Measurements from ENCODE around the gene PTH1R.
A peak's percentile ranks its signal among the peaks of the same experiment; 100 is the strongest.
"Not testable (repeated sequence)": the region's sequence is repeated elsewhere in the genome, so short reads cannot be mapped to it uniquely, and the experiment has no call there.

Gene PTH1R

DNA sequence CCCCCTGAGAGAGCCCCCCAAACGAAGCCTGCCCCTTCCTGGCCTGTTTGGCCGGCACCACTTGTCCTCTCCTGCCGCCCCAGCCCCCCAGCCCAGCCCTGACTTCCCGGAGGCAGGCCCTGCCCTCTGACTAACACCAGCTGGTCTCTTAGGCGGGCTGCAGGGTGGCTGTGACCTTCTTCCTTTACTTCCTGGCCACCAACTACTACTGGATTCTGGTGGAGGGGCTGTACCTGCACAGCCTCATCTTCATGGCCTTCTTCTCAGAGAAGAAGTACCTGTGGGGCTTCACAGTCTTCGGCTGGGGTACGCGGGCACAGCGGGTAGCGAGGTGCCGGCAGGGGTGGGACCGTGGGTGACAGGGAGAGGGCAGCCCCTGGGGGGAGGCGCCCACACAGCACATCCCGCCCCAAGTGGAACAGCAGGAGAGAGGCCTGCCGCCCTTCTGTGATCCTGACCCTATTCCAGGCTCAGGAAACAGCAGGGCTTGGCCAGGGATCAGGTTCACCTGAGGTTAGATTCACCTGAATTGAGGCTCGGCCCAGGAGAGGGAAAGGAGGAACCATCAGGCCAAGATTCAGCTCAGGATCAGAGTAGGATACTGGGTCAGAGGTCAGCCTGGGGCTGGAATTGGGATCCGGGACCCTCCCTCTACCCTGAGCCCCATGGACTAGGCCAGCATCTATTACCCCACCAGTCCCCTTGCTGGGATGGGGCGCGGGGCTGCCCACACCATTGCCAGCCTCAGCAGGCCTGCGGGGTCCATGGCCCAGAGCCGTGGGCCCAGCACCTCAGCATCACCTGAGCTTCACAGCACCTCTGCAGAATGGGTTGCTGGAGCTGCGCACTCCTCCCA is 21.9 kb downstream of the PTH1R start:
- DNase-seq (ENCODE audit: low spot score): no peak

DNA sequence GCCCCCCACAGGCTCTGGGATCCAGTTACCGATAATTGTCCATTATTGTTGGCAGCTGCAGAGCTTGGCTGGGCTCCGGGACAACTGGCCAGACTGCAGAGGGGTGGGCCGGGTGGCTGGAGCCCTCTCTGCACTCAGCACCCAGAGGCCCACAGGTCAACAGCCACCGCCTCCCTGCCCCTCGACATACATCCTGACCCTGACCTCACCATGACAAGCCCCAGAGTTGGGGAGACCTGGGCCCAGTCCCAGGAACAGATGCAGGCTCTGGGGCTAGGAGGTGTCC is 22.4 kb downstream of the PTH1R start:
- DNase-seq (ENCODE audit: low spot score): no peak

DNA sequence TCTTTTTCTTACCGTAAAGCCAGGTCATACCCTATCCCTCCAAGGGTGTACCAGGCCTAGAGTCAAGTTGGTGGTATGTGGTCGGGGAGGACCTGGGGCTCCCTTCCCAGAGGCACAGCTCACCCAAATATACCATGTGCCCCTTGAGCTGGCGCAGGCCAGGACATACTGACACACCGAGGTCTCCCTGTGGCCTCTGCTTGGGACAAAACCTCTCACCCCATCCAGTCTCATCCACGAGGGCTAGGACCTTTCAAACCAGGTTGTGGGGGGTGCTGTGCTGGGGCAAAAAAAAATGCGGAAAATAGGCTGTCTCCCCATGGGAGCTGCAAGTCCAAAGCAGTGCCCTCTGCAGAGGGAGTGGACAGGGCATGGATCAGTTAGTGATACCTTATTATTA is 22.8 kb downstream of the PTH1R start:
- no peak for DNase-seq (ENCODE audit: low spot score)

DNA sequence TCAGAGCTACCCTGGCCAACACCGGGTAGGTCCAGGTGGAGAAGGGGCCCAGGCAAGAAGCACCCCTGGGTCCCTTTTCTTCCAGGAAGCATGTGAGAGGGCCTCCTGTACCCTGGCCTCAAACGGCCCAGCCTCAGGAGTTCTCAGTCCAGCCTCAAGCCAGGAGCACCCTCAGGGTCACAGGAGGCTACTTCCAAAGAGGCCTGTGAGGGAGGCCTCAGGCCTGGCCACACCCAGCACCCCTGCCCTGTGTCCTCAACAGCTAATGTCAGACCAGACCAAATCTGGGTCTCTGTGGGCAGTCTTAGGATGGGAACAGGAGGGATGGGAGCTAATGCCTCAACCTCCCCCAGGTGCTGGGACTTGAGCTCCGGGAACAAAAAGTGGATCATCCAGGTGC is 23.5 kb downstream of the PTH1R start:
- no peak for DNase-seq (ENCODE audit: low spot score)

DNA sequence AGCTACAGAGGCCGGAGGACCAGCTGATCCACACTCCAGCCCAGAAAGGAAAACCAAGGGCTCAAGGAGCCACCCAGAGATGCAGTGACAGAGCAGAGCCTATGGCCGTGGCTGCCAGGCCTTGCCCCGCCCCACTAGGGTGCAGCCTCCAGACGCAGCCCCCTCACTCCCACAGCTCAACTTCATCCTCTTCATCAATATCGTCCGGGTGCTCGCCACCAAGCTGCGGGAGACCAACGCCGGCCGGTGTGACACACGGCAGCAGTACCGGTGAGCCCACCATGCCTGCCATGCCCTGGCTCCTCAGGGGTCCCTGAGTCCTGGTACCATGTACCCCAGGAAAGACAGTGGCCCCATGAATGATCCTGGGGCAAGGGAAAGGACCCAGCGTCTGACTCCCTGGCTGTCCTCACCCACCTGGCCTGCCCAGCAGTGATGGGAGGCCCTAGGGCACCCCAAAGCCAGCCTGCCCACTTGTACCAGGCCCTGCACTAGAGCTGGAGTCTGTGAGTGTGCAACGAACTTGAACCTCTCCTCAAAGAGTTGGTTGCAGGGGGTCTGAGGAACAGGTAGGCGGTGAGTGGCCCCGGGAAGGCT is 24.2 kb downstream of the PTH1R start:
- DNase-seq (ENCODE audit: low spot score): no peak

DNA sequence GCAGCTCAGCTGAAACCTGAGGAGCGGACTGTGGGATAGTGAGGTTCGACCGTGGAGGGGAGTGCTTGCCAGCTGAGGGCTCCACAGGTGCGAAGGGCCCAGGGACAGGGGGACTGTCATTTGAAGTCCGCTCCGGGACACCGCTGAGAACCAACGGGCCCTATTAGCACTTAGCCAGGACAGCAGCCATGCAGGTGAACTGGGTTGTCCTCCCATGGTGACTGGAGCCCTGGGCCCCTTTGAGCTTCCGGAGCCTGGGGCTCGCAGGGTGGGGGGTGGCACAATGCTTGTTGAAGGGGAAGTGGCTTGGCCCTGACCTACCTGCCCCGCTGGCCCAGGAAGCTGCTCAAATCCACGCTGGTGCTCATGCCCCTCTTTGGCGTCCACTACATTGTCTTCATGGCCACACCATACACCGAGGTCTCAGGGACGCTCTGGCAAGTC is 24.7 kb downstream of the PTH1R start:
- DNase-seq (ENCODE audit: low spot score): no peak

DNA sequence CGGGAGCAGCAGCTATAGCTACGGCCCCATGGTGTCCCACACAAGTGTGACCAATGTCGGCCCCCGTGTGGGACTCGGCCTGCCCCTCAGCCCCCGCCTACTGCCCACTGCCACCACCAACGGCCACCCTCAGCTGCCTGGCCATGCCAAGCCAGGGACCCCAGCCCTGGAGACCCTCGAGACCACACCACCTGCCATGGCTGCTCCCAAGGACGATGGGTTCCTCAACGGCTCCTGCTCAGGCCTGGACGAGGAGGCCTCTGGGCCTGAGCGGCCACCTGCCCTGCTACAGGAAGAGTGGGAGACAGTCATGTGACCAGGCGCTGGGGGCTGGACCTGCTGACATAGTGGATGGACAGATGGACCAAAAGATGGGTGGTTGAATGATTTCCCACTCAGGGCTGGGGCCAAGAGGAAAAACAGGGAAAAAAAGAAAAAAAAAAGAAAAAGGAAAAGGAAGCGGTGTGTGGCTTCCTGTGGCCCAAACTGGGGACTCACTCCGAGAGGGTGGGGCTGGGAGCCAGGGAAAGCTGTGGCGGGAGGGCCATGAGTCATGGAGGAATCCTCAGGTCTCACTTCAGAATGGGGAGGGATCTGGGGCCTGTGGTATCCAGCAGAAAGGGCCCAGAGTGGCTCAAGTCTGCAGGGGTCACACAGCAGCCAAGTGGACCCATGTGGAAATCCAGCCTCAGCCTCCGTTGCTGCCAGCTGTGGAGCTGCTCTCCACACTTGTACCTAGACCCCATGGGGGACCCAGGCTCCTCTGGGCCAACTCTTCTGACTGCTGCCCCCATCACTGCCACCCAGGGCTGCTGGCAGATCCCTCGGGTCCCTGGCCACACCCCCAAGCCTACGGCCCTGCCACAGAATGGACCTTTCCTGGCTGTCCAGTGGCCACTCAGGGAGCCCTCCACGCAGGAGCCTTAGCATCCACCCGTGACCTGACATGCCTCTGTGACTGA is 26.1 kb downstream of the PTH1R start:
- DNase-seq (ENCODE audit: low spot score): no peak

DNA sequence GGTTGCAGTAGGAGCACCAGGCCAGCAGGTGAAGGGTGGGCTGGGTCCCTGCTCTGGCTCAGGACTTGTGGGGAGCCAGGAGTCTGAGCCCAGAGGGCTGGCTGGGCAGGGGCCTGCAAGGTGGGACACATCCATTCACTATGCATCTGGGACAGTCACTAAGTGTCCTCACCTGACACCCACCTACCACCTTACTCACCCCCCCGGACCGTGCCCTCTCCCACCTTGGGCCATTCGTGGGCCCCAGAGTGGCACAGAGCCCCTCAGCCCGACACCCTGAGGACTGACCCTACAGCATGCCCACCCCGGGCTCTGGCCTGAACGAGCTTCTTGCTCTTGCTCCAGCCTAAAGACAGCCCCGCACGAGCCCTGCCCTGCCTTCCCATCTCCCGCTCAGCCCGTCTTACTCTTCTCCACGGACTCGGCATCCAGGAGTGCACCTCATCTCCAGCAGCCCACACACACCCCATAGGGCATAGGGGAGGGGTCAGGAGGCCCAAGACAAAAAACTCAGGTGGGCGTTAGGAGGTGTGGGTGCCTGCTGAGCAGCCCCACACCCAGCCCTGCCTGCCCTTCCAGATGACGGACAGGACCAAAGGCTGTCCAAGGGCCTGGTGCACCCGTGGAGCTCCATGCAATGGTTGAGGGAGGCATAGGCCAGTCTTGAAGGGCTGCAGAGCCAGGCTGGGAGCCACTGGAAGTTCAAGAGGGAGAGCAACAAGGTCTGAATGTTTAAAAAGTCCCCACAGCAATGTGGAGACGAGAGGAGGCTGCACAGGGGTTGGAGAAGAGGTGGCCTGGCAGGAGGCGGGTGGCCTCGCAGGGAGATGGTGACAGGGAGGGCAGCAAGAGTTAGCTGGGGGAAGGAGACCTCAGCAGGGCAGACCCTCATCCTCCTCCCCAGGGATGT is 27.0 kb downstream of the PTH1R start:
- DNase-seq (ENCODE audit: low spot score): no peak

DNA sequence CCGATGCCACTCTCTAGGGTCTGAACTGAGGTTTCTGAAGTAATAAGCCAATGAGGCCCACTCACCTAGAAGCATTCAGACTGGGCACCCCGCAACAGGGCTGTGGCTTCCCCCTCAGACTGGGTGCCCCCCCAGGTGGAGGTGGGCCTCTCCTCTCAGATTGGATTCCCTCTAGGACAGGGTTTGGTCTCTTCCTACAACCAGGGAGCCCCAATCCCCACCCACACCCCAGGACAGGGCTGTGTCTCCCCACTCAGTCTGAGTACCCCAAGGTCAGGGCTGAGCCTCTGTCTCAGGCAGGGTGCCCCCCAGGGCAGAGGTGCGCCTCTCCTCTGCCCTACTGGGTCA is 27.7 kb downstream of the PTH1R start:
- no peak for DNase-seq (ENCODE audit: low spot score)

DNA sequence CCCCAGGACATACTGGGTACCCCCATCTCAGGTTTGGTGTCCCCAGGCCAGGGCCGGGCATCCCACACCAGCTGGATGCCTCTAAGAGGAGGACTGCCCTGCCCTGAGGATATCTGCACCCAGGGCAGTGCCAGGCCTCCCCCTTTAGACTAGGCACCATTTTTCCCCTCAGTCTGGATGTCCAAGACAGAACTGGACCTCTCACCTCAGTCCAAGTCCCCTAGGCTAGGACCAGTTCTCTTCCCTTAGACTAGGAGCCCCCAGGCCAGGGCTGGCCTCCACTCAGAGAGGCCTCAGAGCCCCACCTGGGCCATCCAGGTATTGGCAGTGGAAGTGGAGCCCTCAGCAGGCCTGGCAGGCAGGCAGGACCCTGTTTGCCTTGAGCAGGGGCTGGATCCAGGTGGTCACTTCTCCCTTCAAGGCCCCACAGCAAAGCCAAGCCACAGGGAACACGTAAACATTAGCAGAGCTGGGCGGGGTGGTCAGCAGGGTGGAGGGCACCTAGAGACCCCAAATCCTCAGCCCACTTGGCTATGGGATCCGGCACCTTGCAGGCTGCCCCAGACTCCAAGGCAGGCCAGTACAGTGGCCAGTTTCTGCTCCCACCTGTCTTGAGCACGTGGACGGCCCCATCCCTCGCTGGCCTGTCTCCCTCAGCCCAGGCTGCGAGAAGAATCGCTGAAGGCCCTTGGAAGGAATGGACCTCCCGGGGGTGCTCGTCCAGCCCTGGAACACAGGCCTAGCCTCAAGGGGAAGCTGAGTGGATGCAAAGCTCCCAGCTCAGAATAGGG is 28.3 kb downstream of the PTH1R start:
- no peak for DNase-seq (ENCODE audit: low spot score)

DNA sequence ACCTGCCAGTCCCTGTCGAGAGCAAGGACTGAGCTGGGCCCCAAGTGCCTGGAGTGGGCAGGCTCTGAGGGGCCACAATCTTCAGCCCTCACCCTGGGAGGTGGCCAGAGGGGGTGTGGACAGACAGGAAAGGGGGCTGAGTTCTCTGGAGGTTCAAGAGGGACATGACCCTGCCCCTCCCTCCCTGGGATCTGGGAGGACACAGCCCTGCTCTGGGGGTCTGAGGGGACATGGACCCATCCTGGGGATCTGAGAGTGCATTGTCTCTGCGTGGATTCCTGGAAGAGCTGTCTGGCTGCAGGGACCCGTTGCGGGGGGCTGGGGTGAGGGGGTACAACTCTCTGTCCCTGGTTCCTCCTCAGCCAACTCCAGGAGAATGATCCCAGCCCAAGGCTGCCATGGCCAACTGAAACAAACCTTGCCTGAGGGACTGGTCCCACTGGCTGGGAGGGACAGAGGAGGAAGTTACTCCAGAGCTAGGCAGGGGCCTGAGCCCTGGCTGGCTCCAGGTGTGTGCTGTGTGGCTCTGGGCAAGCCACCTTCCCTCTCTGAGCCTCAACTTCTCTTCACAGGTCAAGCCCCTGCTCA is 29.0 kb downstream of the PTH1R start:
- DNase-seq (ENCODE audit: low spot score): no peak

DNA sequence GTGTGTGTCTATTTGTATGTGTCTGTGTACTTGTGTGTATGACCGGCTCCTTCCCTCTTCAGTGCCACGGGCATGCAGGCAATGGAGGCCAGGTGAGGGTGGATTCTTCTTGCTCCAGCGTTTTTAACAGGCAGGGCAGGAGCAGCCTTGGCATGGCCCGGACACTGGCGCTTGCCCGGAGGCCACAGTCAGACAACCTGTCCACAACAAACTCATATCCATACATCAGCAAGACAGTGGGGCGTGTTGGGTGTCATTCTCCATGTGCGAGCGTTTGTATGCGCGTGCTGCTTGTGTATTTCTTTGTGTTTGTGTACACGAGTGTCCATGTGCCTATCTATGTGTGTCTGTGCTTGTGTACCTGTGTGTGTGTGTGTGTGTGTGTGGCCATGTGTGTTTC is 29.8 kb downstream of the PTH1R start:
- DNase-seq (ENCODE audit: low spot score): no peak

DNA sequence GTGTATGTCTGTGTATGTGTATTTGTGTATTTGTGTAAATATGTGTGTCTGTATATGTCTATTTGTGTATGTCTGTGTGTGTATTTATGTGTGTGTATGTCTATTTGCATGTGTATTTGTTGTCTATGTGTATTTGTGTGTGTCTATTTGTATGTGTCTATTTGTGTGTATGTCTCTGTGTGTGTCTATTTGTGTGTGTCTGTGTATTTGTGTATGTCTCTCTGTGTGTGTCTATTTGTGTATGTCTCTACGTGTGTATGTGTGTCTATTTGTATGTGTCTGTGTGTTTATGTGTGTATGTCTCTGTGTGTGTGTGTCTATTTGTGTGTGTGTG is 30.4 kb downstream of the PTH1R start:
- DNase-seq (ENCODE audit: low spot score): no peak

DNA sequence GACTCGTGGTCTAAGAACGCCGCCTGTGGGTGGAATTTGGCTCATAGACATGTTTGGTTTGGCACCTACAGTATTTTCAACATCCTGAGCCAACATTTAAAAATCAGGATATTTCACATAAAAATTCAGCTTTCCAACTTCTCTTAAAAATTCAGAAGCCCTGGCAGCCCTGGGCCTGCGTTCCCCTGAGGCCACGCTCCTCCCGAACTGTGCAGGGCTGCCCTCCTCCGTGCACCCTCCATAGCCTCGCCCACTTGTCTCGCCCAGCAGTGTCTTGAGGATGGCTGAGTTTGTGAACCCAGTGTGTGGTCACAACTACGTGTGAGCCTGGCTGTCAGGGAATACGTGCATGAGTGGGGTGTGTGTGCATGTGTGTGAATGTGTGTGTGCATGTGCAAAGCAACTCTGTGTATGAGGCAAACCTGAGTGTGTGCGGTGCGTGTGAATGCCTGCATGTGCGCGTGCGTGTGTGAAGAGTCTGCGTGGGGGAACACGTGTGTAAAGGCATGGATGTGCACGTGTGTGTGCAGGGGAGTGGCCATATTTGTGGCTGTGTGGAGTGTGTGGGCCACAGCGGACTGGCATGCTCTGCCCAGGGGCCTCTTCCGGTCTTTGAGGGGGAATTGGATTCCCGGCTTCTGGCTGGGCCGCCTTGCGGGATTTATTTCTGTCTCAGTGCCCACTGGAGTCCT is 30.9 kb downstream of the PTH1R start:
- no peak for DNase-seq (ENCODE audit: low spot score)

DNA sequence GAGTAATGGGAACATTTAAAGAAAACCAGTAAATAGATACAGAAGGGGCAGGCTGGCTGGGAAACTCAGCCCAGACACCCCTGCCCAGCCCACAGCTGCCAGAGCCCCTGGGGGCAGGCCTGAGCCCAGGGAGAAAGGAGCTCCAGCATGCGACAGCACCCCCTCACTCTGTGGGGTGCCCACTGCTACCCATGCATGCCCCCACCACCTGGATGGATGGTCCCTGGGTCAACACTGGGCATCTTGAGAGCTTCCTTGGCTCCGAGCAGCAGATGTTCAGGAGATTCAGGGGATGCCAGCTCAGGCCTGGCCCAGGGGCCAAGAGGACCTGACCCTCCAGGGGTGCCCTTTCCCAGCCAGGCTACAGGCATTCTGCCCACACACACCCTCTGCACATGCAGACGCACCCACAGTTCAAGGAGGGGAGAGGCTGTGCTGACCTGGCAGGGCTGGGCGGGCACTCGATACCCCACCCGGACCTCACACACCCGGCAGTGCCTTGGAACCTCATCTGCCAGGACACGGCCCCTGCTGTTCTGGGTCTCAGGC is 31.5 kb downstream of the PTH1R start:
- DNase-seq (ENCODE audit: low spot score): no peak

DNA sequence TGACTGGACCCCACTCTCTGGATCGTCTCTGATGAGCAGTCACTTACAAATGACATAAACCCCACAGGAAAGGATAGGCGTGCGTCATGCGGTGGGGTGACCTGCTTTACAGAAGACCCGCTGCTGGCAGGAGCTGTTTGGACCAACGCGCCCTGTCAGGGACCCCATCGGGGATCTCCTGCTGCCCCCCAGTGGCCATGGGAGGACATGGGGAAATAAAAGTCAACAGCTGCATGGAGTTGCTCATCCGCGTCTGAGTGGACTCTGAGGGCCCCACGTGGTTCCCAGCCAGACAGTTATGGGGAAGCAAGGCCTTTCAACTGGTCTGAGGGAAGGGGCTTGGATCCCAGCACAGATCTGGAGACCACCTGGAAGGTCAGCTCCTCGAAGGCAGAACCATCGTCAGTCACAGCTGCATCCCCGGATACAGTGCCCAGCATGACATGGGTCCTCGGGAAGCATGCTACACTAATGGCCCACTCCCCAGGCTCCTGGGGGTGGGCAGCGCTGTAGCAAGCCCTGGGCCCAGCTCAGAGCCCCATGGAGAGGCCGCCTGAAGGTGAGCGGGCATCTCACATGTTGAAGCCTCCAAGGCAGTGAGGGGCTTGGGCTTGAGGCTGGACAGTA is 32.1 kb downstream of the PTH1R start:
- peak; percentile 91 for DNase-seq (ENCODE audit: low spot score)

DNA sequence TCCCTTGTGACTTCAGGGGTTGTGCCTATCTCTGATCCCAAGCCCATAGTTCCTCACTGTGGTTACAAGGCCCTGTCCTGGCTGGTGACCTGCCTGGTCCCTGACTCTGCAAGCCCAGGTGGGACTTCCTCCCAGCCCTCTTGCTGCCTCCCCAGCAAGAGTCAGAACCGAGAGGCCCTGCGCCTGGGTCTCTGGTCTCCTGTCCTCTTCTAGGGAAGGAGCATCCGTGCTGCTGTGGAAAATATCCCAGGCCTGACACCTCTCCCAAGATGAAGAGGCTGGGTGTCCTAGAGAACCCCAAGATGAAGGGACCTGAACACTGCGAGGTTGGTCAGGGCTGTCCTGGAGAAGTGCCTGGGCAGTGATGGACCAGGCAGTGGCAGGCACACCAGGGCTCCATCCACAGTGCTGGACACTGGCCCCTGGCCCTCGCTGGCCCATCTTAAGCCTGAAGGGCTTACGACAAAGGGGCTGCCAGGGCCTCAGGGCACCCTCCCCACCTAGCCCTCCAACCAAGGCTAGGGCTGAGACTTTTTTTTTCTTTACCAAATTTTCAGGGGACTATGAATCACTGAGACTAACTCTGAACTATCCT is 32.7 kb downstream of the PTH1R start:
- DNase-seq (ENCODE audit: low spot score): no peak

DNA sequence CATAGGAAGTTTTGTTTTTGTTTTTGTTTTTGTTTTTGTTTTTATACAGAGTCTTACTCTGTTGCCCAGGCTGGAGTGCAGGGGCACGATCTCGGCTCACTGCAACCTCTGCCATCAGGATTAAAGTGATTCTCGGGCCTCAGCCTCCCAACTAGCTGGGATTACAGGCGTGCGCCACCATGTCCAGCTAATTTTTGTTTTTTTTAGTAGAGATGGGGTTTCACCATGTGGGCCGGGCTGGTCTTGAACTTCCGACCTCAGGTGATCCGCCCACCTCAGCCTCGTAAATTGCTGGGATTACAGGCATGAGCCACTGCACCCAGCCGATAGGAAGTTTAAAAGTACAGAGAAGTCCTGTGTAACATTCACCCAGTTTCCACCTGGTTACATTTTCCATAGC is 33.4 kb downstream of the PTH1R start:
- not testable (repeated sequence) for DNase-seq (ENCODE audit: low spot score)

DNA sequence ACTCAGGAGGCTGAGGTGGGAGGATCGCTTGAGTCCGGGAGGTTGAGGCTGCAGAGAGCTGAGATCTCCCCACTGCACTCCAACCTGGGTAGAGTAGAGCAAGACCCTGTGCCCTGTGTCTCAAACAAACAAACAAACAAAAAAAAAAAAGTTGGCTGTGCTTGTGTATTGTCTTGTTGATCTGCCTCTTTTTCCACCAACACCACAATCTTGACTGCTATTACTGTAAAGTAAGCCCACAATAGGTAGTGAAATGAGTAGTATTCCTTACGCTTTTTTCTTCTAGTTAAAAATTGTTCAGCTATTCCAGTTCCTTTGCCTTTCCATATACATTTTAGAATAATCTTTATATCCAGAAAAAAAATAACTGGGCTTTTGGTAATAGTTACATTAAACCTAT is 35.5 kb downstream of the PTH1R start:
- no peak for DNase-seq (ENCODE audit: low spot score)

All from D341Med (cell line).